Measurements from ENCODE around the gene PLOD3.

- no peak for TF ChIP-seq POLR2A (IDR thresholded peaks at IDR 0.05)
- TF ChIP-seq CTCF (IDR thresholded peaks at IDR 0.05) = no peak
Observed at GRCh38 chr7:101210143-101210542, 7.2 kb downstream of the PLOD3 start.
